Activated CD4-positive, alpha-beta T cell treated with anti-CD3 and anti-CD28 coated beads, Interleukin-2, amount 50 U/mL, for 16 hours (primary cell): ENCODE measurements around the gene MSI2.

Experiments used
- DNase-seq: peaks from one replicate; pipeline ENCODE4 v3.0.0-alpha.2; 2020

MSI2 gene

GRCh38 chr17:57589151-57590034, 333.1 kb downstream of the MSI2 start:
- no peak for DNase-seq

GRCh38 chr17:57593739-57594462, 337.6 kb downstream of the MSI2 start:
- no peak for DNase-seq

GRCh38 chr17:57594767-57595166, 338.4 kb downstream of the MSI2 start:
- DNase-seq: no peak

GRCh38 chr17:57595426-57595825, 339.1 kb downstream of the MSI2 start:
- no peak for DNase-seq

- no peak for DNase-seq
Observed at GRCh38 chr17:57595947-57596695, 339.8 kb downstream of the MSI2 start.

GRCh38 chr17:57597101-57597500, 340.8 kb downstream of the MSI2 start:
- DNase-seq: no peak

GRCh38 chr17:57597531-57598453, 341.5 kb downstream of the MSI2 start:
- no peak for DNase-seq

GRCh38 chr17:57599271-57600045, 343.1 kb downstream of the MSI2 start:
- no peak for DNase-seq

GRCh38 chr17:57600074-57600473, 343.8 kb downstream of the MSI2 start:
- peak; percentile 84 for DNase-seq

GRCh38 chr17:57601143-57601735, 344.9 kb downstream of the MSI2 start:
- DNase-seq: no peak

- no peak for DNase-seq
Observed at GRCh38 chr17:57602896-57603295, 346.6 kb downstream of the MSI2 start.

GRCh38 chr17:57603546-57603945, 347.2 kb downstream of the MSI2 start:
- DNase-seq: no peak

- peak; percentile 78 for DNase-seq
Observed at GRCh38 chr17:57603978-57604377, 347.7 kb downstream of the MSI2 start.

- no peak for DNase-seq
Observed at GRCh38 chr17:57604771-57605674, 348.7 kb downstream of the MSI2 start.

GRCh38 chr17:57605675-57606105, 349.4 kb downstream of the MSI2 start:
- DNase-seq: no peak

- DNase-seq: no peak
Observed at GRCh38 chr17:57606111-57606875, 350.0 kb downstream of the MSI2 start.

- no peak for DNase-seq
Observed at GRCh38 chr17:57607553-57608120, 351.3 kb downstream of the MSI2 start.

- DNase-seq: no peak
Observed at GRCh38 chr17:57608369-57609124, 352.2 kb downstream of the MSI2 start.
